Glutamatergic neuron (in vitro differentiated cells): Measurements from ENCODE around the gene CD109. TPM values are rescaled to one million over a fixed set of nuclear protein-coding genes. Genes with fewer than 3 reads are reported as not detected.

Experiments used
- DNase-seq: peaks from one replicate; pipeline ENCODE4 v3.0.0; 2022
- H3K27ac Mint-ChIP-seq: one replicate; pipeline ENCODE4 v1.8.0; 2020; ENCODE audit warnings: mild to moderate bottlenecking, mixed read lengths, inconsistent platforms; ENCODE audit not compliant: unreplicated experiment
- H3K27me3 Mint-ChIP-seq: one replicate; pipeline ENCODE4 v1.8.0; 2020; ENCODE audit warnings: mild to moderate bottlenecking, moderate library complexity, mixed read lengths, inconsistent platforms; ENCODE audit not compliant: unreplicated experiment
- H3K36me3 Mint-ChIP-seq: one replicate; pipeline ENCODE4 v1.8.0; 2020; ENCODE audit warnings: mild to moderate bottlenecking, mixed read lengths, inconsistent platforms; ENCODE audit not compliant: unreplicated experiment
- H3K4me1 Mint-ChIP-seq: one replicate; pipeline ENCODE4 v1.8.0; 2020; ENCODE audit warnings: mild to moderate bottlenecking, low read depth, mixed read lengths, inconsistent platforms; ENCODE audit not compliant: unreplicated experiment
- H3K4me3 Mint-ChIP-seq: one replicate; pipeline ENCODE4 v1.8.0; 2020; ENCODE audit warnings: mild to moderate bottlenecking, mixed read lengths, inconsistent platforms; ENCODE audit not compliant: unreplicated experiment
- H3K9me3 Mint-ChIP-seq: one replicate; pipeline ENCODE4 v1.8.0; 2020; ENCODE audit warnings: mild to moderate bottlenecking, moderate library complexity, mixed read lengths, inconsistent platforms; ENCODE audit not compliant: unreplicated experiment
- CTCF ChIP-seq: fragments of 200-600 bp; sonication (generic); IDR thresholded peaks from one replicate; pipeline ENCODE4 v1.5.0; 2021; ENCODE audit not compliant: partially characterized antibody, unreplicated experiment
- total RNA-seq: library from RNA; stranded (reverse); fragmentation: NEBNext Ultra II Directional; extraction: Animal tissue kit (Norgen Biotek cat#: 25700); gene quantifications from one replicate; pipeline ENCODE4 v1.2.1, GENCODE V29; 2021; ENCODE audit not compliant: unreplicated experiment

The CD109 gene
- total RNA-seq, 1 donor from 2014 or later: 0.49 TPM

- Mint-ChIP-seq H3K27me3 (no peaks in the 10 kb centered on the region), H3K27ac (no peak overlapping the region), H3K4me3 (no peak overlapping the region), H3K36me3 (peaks cover 7% of the 10 kb centered on the region), H3K9me3 (peaks cover 4% of the 10 kb centered on the region), H3K4me1 (no peaks in the 10 kb centered on the region)
- no peak for TF ChIP-seq CTCF
- no peak for DNase-seq
Measured at GRCh38 chr6:73688351-73688750, 7.7 kb upstream of the CD109 start.

- no peaks in the 10 kb centered on the region for H3K27me3 Mint-ChIP-seq
- DNase-seq: no peak
- peaks cover 1% of the 10 kb centered on the region for H3K9me3 Mint-ChIP-seq
- H3K27ac Mint-ChIP-seq: no peak overlapping the region
- no peaks in the 10 kb centered on the region for H3K36me3 Mint-ChIP-seq
- no peak overlapping the region for H3K4me3 Mint-ChIP-seq
- no peaks in the 10 kb centered on the region for H3K4me1 Mint-ChIP-seq
- no peak for TF ChIP-seq CTCF
Measured at GRCh38 chr6:73690056-73690455, 5.9 kb upstream of the CD109 start.

- H3K9me3 Mint-ChIP-seq: peaks cover 5% of the 10 kb centered on the region
- no peak overlapping the region for H3K4me3 Mint-ChIP-seq
- H3K4me1 Mint-ChIP-seq: peaks cover 2% of the 10 kb centered on the region
- no peaks in the 10 kb centered on the region for H3K27me3 Mint-ChIP-seq
- no peak for DNase-seq
- H3K27ac Mint-ChIP-seq: no peak overlapping the region
- TF ChIP-seq CTCF: no peak
- H3K36me3 Mint-ChIP-seq: no peaks in the 10 kb centered on the region
Measured at GRCh38 chr6:73691512-73691911, 4.5 kb upstream of the CD109 start.

GRCh38 chr6:73694711-73695411, 1.1 kb upstream of the CD109 start:
- peak overlapping the region; percentile 78 for H3K4me3 Mint-ChIP-seq
- H3K36me3 Mint-ChIP-seq: no peaks in the 10 kb centered on the region
- H3K4me1 Mint-ChIP-seq: peaks cover 2% of the 10 kb centered on the region
- no peaks in the 10 kb centered on the region for H3K27me3 Mint-ChIP-seq
- no peak for TF ChIP-seq CTCF
- no peak overlapping the region for H3K27ac Mint-ChIP-seq
- DNase-seq: no peak
- peaks cover 4% of the 10 kb centered on the region for H3K9me3 Mint-ChIP-seq

- Mint-ChIP-seq H3K27me3 (no peaks in the 10 kb centered on the region), H3K27ac (no peak overlapping the region), H3K9me3 (peaks cover 4% of the 10 kb centered on the region), H3K4me1 (peaks cover 2% of the 10 kb centered on the region), H3K4me3 (peak overlapping the region; percentile 10), H3K36me3 (no peaks in the 10 kb centered on the region)
- TF ChIP-seq CTCF: no peak
- DNase-seq: no peak
Measured at GRCh38 chr6:73696966-73697655, 1.1 kb downstream of the CD109 start.
